GM19438 (cell line): ENCODE results near the gene TTR.

Experiments used
- ATAC-seq: cut with Tn5 transposase; IDR thresholded peaks from one replicate; pipeline ENCODE4 v1.9.1; 2021; ENCODE audit warnings: low read depth; ENCODE audit not compliant: unreplicated experiment

TTR gene

DNA sequence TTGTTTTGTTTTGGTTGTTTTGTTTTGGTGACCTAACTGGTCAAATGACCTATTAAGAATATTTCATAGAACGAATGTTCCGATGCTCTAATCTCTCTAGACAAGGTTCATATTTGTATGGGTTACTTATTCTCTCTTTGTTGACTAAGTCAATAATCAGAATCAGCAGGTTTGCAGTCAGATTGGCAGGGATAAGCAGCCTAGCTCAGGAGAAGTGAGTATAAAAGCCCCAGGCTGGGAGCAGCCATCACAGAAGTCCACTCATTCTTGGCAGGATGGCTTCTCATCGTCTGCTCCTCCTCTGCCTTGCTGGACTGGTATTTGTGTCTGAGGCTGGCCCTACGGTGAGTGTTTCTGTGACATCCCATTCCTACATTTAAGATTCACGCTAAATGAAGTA is at the start of gene TTR:
Gene TTR, plus strand, starts transcription at position 250 of the 400 bp plus-strand sequence. Its CDS starts 26 bp downstream, at position 276.
- ATAC-seq: no peak

DNA sequence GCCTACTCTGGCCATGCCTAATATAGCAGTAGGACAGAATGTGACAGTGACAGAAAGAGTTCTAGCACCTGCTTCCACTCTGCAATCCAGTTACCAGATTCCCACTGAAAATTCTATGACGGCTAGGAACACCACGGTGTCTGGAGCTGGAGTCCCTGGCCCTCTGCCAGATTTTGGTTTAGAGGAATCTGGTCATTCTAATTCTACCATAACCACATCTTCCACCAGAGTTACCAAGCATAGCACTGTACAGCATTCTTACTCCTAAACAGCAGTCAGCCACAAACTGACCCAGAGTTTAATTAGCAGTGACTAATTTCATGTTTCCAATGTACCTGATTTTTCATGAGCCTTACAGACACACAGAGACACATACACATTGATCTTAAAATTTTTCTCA is 45.2 kb upstream of the TTR start:
- no peak for ATAC-seq

DNA sequence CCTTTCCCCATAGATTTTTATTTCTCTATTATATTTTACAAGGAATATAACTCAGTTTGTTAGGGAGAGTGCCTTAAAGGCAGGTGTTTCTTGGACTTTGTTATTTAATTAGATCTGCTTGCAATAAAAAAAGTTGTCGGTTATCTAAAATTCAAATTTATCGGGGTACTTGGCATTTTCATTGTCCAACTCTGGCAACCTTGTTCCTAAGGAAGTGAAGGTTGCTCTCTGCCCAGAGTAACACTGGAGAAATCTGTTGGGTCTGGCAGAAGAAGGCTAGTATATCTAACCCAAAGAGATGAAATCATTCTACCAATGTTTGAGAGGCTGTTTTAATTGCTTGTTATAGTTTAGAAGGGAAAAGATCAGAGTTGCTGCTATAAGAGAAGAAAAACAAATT is 42.8 kb upstream of the TTR start:
- ATAC-seq: no peak

DNA sequence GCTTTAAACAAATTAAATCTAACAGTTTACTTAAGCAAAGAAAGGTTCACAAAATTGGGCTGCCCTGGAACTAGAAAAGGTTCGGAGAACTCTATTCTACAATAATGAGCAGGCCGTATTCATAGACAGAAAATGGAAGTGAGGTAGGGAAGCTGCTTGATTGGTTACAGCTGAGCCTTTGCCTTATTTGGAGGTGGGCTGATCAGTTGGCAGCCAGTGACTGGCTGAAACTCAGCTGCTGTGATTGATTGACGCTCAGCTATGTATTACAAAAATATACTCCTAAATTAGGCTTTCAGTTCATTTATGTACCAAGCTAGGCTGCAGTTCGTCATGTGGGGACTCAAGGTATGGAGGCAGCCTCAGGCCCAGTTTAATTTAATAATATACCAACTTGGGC is 42.3 kb upstream of the TTR start:
- no peak for ATAC-seq

DNA sequence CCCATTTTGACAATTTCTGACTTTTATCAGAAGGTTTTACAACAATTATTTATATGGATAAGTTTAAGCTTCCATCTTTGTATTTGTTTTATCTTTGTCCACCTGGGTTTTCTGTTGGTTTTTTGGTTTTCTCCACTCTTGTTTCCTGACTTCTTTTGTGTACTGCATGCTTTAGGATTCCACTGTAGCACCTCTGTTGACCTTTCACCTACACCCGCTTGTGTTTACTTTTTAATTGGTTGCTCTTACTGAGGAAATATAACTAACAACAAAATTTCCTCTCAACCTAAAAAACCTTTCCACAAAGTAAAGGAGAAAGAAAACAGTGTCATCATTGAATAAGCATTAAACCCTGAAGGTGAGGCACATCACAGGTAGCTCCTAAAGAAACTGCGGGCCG is 39.8 kb upstream of the TTR start:
- ATAC-seq: no peak

DNA sequence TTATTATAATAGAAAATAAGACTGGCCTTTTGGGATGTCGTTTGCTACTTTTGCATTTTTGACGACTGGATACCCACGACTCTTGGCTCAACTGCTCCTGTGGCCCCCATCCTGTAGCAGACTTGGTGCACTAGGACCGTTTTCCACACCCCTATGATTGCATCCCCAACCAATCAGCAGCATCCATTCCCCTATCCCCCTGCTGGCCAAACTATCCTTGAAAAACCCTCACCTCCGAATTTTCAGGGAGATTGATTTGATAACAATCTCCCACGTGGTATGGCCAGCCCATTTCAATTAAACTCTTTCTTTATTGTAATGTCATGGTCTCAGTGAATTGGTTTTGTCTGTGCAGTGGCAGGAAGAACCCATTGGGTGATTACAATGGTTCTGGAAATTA is 37.9 kb upstream of the TTR start:
- no peak for ATAC-seq

DNA sequence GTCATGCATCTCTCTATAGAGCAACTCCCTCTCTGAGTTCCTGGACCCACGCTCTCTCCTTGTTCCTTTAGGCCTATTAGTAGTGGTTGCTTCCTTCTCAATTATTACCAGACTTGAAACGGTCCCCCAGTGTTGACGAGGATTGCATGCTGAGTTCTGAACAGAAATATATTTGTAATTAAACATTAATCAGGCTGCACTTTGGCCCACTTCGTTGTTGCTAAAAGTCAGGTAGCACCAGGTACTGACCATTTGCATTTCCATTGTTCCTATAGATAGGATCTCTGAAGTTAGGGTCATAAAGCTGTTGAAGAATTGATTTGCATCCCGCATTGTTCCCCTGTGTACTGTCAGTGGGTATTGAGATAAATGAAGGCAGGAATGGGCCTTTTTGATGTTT is 36.9 kb upstream of the TTR start:
- no peak for ATAC-seq

DNA sequence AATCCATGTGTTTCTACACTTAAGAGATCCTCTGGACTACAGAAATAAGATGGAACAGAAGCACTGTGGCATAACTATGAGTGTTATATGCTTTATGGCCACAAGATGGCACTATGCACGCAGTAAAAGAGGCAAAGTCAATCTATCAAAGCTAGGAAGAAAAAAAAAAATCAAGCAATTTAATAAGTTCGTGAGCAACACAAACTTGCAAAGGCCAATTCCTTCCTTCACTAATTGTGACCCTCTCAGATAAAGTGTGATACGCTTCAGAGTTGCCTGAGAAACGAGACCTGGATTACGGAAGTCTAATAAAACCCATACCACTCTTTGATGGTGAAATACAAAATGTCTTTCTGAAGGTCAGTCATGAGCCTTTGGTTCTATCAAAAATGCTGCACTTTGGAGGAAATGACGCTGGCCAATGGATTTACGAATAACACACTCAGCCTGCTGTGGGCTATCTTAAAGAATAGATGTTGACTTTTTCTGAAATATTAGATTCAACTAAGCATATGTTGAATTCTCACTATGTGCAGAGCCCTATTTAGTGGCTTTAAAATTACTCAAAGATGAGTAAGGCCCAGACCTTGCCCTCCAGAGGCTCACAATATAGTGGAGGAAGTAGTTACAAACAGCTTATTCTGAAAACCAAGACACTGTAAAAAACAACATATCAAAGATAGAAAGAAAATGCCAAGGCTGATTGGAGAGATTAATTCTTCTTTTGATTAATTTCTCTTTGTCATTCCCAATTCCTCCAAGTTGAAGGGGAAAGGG is 35.5 kb upstream of the TTR start:
- ATAC-seq: no peak

DNA sequence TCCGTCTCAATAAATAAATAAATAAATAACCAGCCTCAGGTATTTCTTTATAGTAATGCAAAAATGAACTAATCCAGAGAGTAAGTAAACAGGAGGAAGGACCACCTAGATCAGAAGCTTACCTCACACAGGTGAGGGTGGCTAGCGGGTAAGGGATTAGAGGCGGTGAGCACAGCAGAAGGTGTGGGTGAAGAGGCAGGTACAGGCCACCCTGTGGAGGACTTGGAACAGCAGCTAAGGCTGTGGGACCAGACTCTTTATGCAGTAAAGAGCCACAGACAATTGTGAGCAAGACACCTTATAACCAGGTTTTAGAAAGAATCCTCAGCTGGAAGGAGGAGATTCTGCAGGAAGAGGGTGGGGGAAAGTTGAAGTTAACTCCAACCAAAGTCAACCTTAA is 34.2 kb upstream of the TTR start:
- ATAC-seq: no peak

DNA sequence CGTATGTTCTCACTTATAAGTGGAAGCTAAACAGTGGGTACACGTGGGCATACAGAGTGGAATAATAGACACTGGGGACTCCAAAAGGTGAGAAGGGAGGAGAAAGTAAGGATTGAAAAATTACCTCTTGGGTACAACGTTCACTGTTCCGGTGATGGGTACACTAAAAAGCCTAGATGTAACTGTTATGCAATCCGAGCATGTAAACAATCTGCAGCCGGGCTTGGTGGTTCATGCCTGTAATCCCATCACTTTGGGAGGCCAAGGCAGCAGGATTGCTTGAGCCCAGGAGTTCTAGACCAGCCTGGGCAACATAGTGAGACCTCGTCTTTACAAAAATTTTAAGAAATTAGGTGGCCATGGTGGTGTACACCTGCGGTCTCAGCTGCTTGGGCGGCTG is 33.1 kb upstream of the TTR start:
- no peak for ATAC-seq

DNA sequence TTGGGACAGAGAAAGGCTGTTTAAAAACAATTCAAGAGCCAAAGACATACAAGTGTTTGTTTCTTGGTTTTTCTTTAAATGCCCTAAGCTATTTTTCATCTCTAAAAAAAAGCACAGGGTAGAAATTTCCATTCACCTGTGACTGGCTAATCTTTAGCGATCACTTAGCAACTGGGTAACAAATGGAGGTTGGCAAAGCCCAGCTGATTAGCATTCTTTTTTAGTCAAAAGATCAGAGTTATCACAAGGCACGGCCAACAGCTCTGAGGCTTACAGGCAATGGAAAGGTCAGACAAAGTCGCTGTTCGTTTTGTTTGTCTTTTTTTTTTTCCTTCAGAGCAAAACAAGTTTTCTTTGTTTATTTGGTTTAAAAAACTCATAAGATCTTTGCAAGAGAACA is 29.0 kb upstream of the TTR start:
- ATAC-seq: no peak

DNA sequence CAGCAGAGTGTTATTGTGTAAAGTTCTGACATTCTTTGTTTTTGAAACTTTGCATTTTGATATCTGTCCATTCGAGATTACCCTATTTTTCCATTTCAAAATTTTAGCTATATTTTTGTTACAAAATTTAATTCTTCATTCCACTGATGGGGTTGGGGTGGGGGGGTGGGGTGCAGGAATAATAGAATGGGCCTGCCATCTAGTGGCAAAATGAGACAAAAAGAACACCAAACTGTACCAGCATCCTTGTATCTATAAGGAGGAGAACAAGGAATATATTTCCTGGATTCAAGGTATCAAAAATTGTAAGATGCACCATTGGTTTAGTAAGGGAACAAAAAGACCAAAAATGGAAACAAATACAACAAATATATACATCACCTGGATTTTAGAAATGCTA is 27.9 kb upstream of the TTR start:
- no peak for ATAC-seq

DNA sequence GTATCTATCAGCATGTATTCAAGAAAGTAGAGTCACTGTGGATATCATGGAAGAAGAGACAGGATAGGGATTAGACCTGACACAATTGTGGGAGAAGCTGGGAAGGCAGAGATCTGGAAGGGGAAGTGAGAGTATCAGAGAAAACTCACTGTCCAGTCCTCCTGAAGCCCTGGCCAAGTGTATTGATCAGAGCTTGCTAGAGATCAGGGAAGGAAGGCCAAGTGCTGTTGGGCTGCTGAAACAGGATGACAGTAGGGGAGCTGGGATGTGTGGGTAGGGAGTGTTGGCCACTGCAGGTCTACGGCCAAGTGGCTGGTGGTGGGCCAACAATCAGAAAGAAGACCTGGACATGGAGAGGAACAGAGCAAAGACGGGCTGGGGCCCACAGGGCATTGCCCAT is 26.3 kb upstream of the TTR start:
- ATAC-seq: no peak

DNA sequence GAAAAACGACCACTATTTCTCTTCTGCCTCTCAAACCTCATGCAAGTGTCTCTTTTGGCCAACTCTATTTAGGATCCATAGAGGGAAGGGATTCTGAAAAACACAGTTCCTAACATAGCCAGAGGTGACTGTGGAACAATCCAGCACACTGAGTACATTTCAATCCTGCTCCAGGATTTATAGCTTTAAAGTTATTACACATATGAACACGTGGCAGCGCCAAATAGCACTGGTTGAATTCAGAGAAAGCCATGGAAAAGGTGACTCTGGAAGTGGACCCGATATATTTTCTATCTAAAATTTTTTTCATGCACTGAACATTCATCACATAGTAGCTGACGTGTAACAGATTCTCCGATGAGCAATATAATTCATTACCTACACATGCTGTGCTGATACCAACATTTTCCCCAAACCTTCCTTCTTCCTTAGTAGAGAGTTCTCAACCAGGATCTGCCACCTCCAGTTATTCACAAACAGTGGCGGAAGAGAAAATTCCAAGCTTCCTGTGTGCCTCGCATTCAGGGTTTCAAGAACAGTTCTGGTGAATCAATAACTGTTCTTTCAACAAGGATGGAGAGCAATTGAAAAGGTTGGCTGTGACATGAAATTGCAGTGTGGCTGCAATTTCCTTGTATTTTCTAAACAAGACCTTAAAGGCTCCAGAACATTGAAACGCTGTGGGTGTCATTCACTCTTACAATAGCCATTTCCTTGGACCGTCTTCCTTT is 25.7 kb upstream of the TTR start:
- ATAC-seq: no peak

DNA sequence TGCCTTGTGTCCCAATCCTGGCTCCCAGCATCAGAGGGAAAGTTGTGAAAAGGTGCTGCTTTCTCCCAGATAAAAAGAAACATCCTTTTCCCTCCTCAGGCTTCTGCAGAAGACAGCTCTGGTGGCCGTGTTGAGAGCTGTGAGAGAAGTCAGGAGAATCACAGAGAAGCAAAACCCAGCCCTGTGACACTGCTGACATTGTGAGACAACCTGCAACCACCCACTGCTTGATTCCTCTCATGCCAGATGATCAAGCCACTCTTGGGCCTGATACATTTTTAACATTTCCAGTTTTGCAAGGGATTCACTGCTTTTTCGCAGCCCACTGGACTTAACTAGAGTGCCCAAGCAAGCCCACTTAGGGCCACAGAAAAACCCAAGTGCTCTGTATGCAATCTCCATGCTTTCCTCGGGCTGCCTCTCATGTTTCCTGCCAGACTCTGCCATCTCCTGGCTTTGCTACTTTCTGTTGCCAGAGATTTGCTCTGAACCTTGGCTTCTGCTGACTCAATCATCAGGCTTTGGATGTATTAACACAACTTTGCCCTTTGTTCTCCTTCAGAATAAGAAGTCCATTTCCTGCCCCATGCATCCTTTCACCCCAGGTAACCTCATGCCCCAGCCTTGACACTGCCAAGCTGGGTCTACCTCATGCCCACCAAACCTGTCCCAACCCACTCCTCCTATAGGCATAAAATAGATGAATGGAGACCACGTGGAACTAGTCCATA is 24.9 kb upstream of the TTR start:
- no peak for ATAC-seq

DNA sequence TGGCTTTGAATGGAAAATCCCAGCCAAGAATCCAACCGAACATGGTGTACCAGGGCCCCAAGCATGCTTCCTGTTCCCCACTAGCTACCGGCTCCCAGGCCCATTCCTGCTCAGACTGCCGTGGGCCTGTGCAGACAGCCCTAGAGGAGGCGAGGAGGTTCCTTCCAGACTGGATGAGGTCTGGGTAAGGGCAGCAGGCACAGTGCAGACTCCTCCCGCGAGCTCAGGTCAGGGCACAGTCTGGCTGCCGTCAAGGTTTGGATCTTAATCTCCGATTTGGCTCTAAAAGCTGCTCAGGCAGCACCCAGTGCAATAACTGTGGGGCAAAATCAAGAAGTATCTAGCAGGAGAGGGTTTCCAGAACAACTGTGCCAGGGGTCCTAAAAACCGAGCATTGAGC is 19.3 kb upstream of the TTR start:
- no peak for ATAC-seq

DNA sequence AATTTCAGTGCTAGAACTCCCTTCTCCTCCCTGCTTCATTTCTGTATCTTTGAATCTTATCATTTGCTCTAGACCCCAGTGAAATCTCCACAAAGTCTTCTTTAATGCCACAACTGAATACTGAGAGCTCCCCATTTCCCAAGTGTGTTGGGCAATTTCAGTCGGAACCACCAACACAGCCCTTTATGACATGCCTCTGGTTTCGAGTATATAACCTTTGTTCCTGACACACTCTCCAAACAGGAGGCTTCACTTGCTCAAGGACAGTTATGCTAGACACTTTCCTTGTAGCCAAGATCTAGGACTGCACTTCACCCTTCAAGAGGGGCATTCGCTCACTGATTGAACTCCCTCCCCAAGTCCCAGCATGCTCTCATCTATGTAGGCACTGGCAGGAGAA is 18.6 kb upstream of the TTR start:
- ATAC-seq: no peak

DNA sequence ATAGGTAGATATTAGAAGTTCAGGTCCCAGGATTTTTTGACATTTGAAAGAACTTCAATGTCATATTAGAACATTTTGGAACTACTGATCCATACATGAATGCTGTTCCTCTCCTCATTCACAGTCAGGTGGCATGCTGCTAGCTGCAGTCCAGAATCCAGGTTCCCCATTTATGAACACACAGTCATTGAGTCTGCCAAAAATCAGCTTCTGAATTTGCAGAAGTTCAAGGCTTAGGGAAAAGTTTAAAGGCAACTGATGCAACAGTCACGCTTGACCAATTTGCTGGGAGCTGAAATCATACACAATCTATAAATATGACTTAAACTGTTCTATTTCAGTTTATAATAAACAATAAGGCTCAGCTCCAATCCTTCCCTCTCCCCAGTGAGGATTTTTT is 17.3 kb upstream of the TTR start:
- ATAC-seq: no peak

DNA sequence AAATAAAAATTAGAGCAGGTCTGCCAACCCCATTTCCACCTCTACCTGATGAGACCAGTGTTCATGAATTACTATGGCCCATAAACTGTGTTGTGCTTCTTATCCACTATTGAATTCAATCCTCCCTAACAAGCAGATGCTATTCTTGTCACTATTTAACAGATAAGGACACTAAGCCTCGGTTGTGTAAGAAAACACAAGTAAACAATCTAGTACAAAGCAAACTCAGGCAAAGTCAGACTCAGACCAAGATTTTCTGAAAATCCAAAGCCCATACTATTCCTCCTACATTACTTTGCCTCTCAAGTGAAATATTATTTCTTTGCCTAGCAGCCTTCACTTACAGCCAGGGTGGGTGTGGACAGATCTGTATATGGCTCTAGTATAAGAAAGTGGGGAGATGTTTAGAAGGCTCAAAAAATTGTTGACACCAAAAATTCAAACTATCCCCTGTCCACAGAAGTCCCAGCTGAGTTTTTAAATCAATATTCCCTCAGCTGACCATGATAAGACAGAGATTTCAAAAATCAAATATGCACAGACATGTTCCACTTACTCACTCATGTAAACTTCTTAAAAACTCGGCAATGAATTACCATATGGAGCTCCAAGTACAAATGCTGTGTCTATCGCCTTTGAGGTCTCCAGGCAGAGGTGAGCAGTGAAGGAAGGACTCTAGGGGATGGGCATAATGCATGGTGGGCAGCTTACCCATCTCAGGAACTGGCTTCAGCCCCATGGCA is 16.0 kb upstream of the TTR start:
- ATAC-seq: no peak

DNA sequence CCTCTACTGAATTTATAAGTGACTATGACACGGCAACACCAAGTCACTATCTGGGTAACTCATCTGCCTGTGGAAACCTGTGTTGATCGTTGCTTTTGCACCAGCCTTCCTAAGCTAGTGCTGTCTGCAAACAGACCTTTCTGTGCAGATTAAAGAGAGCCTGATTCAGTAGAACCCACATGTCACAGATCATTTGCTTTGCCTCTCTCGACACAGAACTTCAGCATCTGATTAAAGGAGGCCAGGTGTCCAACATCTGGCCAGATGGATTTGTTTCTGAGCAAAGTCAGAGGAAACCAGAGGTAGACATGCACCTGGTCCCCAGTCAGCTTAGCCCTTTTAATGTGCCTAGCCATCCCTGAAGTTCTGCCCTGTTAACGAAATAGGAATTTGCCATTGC is 15.0 kb upstream of the TTR start:
- ATAC-seq: peak; percentile 66

DNA sequence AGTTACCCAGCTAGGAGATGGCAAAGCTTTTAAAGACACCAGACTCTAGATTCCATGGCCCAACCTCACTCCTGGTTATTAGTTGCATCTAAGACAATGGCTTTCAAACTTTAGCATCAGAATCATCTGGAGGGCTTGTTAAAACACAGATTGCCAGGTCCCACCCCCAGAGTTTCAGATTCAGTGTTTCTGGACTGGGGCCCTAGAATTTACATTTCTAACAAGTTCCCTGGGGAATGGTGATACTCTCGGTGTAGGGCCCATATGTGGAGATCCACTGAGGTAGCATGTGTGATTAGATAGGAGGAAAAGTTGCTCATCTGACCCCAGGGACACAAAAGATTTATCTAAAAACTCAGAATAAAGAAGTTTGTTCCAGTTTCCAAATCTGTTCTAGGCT is 14.5 kb upstream of the TTR start:
- ATAC-seq: peak; percentile 33
